Endothelial cell of umbilical vein (primary cell): ENCODE data around the gene RSPH3. TPM values are rescaled to one million over a fixed set of nuclear protein-coding genes. Genes with fewer than 3 reads are reported as not detected.
A peak's percentile ranks its signal among the peaks of the same experiment; 100 is the strongest.

ENCODE experiments used
- BruUV-seq: library from RNA; stranded (reverse); fragments of 400-500 nt; replicated peaks from 2 replicates; lab custom pipeline; 2021; lab: Mats Ljungman, UMichigan
- CTCF ChIA-PET: fragments of 300-600, 350-600 bp; sonication (Branson Sonifier 250); formaldehyde crosslinking; loops from one replicate; lab custom pipeline; 2021; ENCODE audit warnings: antibody characterized with exemption, inconsistent platforms; lab: Charles Lee
- POLR2A ChIA-PET: fragments of 300-600, 350-600 bp; sonication (Branson Sonifier 250); formaldehyde crosslinking; loops from one replicate; lab custom pipeline; 2021; ENCODE audit warnings: antibody characterized with exemption, inconsistent platforms; lab: Charles Lee
- DNase-seq: peaks from one replicate; pipeline ENCODE4 v3.0.0-alpha.2; 2011; ENCODE audit warnings: low read depth, low spot score
- FAIRE-seq: peaks from 2 replicates; lab custom pipeline; 2011; peaks lifted over from hg19 to GRCh38; lab: Jason Lieb, UNC
- H2AFZ ChIP-seq: 2 replicates; pipeline ENCODE4 v1.6.0; 2012; ENCODE audit warnings: low read depth, low read length, control low read depth, inconsistent platforms
- H3K27ac ChIP-seq: 2 replicates; pipeline ENCODE4 v1.5.1; 2011; ENCODE audit warnings: low read depth, mild to moderate bottlenecking, control low read depth, low read length, moderate library complexity; ENCODE audit not compliant: insufficient read depth
- H3K27me3 ChIP-seq, 2 experiments: 2 replicates each; pipeline versions ENCODE4 v1.6.0 to v1.6.1; 2011; ENCODE audit warnings: low read length in 2 of 2, mixed read lengths in 1 of 2; ENCODE audit not compliant: control insufficient read depth in 2 of 2, insufficient read depth in 2 of 2
- H3K36me3 ChIP-seq, 2 experiments: 2 replicates in 1 of 2; 3 replicates in 1 of 2; pipeline ENCODE4 v1.5.1; 2011; ENCODE audit warnings: low read length in 2 of 2, mild to moderate bottlenecking in 1 of 2, moderate library complexity in 1 of 2; ENCODE audit not compliant: control insufficient read depth in 2 of 2, insufficient read depth in 2 of 2; ENCODE audit errors: extremely low read depth in 1 of 2
- H3K4me1 ChIP-seq: 3 replicates; pipeline ENCODE4 v1.5.1; 2011; ENCODE audit warnings: mild to moderate bottlenecking, low read length; ENCODE audit not compliant: control insufficient read depth, insufficient read depth; ENCODE audit errors: extremely low read depth
- H3K4me2 ChIP-seq: 2 replicates; pipeline ENCODE4 v1.6.1; 2011; ENCODE audit warnings: low read length, control low read depth, mixed read lengths; ENCODE audit not compliant: insufficient read depth
- H3K4me3 ChIP-seq, 3 experiments: fragments of 200-600 bp in 1 of 3; sonication (generic), shearing (Covaris generic) in 1 of 3; replicated peaks in 1 of 3; 2 replicates each; pipeline ENCODE4 v1.5.1; 2011 to 2016; ENCODE audit warnings: control low read depth in 3 of 3, low read length in 3 of 3, mild to moderate bottlenecking in 2 of 3, inconsistent platforms in 1 of 3, low read depth in 1 of 3, moderate library complexity in 1 of 3; ENCODE audit not compliant: insufficient read depth in 1 of 3
- H3K79me2 ChIP-seq: 2 replicates; pipeline ENCODE4 v1.6.0; 2012; ENCODE audit warnings: low read length, inconsistent platforms; ENCODE audit not compliant: control insufficient read depth, insufficient read depth
- H3K9ac ChIP-seq: replicated peaks from 2 replicates; pipeline ENCODE3; 2011; ENCODE audit warnings: low read length, control low read depth; ENCODE audit not compliant: insufficient read depth; ENCODE audit errors: extremely low read depth
- H3K9me1 ChIP-seq: replicated peaks from 3 replicates; pipeline ENCODE4 v1.6.0; 2011; ENCODE audit warnings: mild to moderate bottlenecking, low read length; ENCODE audit not compliant: control insufficient read depth, insufficient read depth; ENCODE audit errors: extremely low read depth
- H3K9me3 ChIP-seq: replicated peaks from 2 replicates; pipeline ENCODE4 v1.5.1; 2012; ENCODE audit warnings: low read length, inconsistent platforms; ENCODE audit not compliant: control insufficient read depth, insufficient read depth
- H4K20me1 ChIP-seq: replicated peaks from 2 replicates; pipeline ENCODE3; 2011; ENCODE audit warnings: mild to moderate bottlenecking, low read length; ENCODE audit not compliant: control insufficient read depth, insufficient read depth; ENCODE audit errors: extremely low read depth
- CTCF ChIP-seq, 2 donors: IDR thresholded peaks; 1 replicate in 1 of 2; 2 replicates in 1 of 2; pipeline ENCODE4 v1.5.1; 2011; ENCODE audit warnings: low read length in 2 of 2, mild to moderate bottlenecking in 2 of 2, moderate library complexity in 2 of 2, control low read depth in 1 of 2, inconsistent platforms in 1 of 2, low read depth in 1 of 2; ENCODE audit not compliant: insufficient read depth in 1 of 2; ENCODE audit errors: extremely low read depth in 1 of 2
- EZH2 ChIP-seq: IDR thresholded peaks from 2 replicates; pipeline ENCODE4 v1.6.1; 2012; ENCODE audit warnings: borderline replicate concordance, low read depth, mild to moderate bottlenecking, moderate library complexity, low read length, inconsistent platforms; ENCODE audit not compliant: severe bottlenecking
- FOS ChIP-seq: IDR thresholded peaks from 2 replicates; pipeline ENCODE4 v1.6.1; 2011; ENCODE audit warnings: mild to moderate bottlenecking, low read length, moderate library complexity, borderline replicate concordance; ENCODE audit not compliant: insufficient read depth
- GATA2 ChIP-seq: IDR thresholded peaks from 2 replicates; pipeline ENCODE4 v1.7.0; 2011; ENCODE audit warnings: low read depth, mild to moderate bottlenecking, moderate library complexity, mixed read lengths, low read length; ENCODE audit not compliant: insufficient read length, insufficient read depth
- JUN ChIP-seq: IDR thresholded peaks from 2 replicates; pipeline ENCODE4 v1.6.1; 2011; ENCODE audit warnings: borderline replicate concordance, low read depth; ENCODE audit not compliant: insufficient read length, insufficient read depth
- MAX ChIP-seq: IDR thresholded peaks from 2 replicates; pipeline ENCODE4 v1.6.1; 2011; ENCODE audit not compliant: insufficient read depth, insufficient read length
- MYC ChIP-seq: IDR thresholded peaks from one replicate; pipeline ENCODE4 v1.6.1; 2011; ENCODE audit warnings: mild to moderate bottlenecking, low read depth, low read length
- POLR2A ChIP-seq: IDR thresholded peaks from 2 replicates; pipeline ENCODE4 v1.6.1; 2012; ENCODE audit warnings: low read depth, mild to moderate bottlenecking, control low read depth, low read length
- POLR2AphosphoS5 ChIP-seq: IDR thresholded peaks from 2 replicates; pipeline ENCODE4 v1.6.1; 2012; ENCODE audit warnings: low read depth, mild to moderate bottlenecking, control low read depth, low read length, moderate library complexity; ENCODE audit not compliant: insufficient read depth
- dilution Hi-C: fragments of 300-500 bp; cut with MboI; formaldehyde crosslinking; loops from one replicate; pipeline ENCODE4 v1.15.0; 2019; ENCODE audit warnings: low sequenced_read_pairs; ENCODE audit not compliant: extremely low pct_ligation_motif_present
- intact Hi-C: fragments of 100-400 bp; cut with micrococcal nuclease; formaldehyde crosslinking; loops from one replicate; pipeline ENCODE4 v1.10.0; 2022
- polyA plus RNA-seq, 4 experiments: library from polyadenylated mRNA; depleted of rRNA in 3 of 4; stranded (reverse) in 3 of 4; unstranded in 1 of 4; fragments of >200 nt; gene quantifications; 2 replicates each; pipeline versions ENCODE4 v1.2.1 to v1.2.3, GENCODE V29; 2011 to 2012; ENCODE audit warnings: missing spikeins in 1 of 4
- total RNA-seq: library from RNA; stranded (reverse); gene quantifications from 2 replicates; pipeline ENCODE4 v1.2.3, GENCODE V29; 2021

Gene RSPH3
- total and polyA plus RNA-seq, 2 donors (not counting 3 experiments of a cell fraction or from before 2014, with no cell fraction given), result 0.66 to 3.3 TPM

- Histone ChIP-seq H3K79me2 (no peaks in the 10 kb centered on the region), H3K4me1 (peaks cover 11% of the 10 kb centered on the region), H3K27me3 (no peaks in the 10 kb centered on the region), H3K4me2 (no peak overlapping the region), H4K20me1 (no peaks in the 10 kb centered on the region), H3K9ac (no peak overlapping the region), H3K4me3 (no peak overlapping the region), H3K36me3 (no peaks in the 10 kb centered on the region), H3K27ac (no peak overlapping the region), H3K9me3 (no peaks in the 10 kb centered on the region), H3K9me1 (no peaks in the 10 kb centered on the region), H2AFZ (peak overlapping the region; percentile 34)
- dilution Hi-C loops (no loop called here), intact Hi-C loops (no loop called here)
- no peak for FAIRE-seq
- no TSS peak for BruUV-seq
- DNase-seq, result no peak
- ChIA-PET POLR2A (no interaction called here), CTCF (interaction anchor here (1.3 kb wide), 1 partner anchor 132 kb away, joined by 4 read pairs; no protein-coding TSS in a partner anchor)
- TF ChIP-seq POLR2AphosphoS5, result no peak
- TF ChIP-seq GATA2, result no peak
- TF ChIP-seq FOS, result no peak
- no peak for TF ChIP-seq MYC
- TF ChIP-seq EZH2, result no peak
- TF ChIP-seq POLR2A, result no peak
- no peak for TF ChIP-seq MAX
- no peak for TF ChIP-seq JUN
- TF ChIP-seq CTCF (IDR thresholded peaks at IDR 0.05; ENCODE audit: extremely low read depth in 1 of 2, insufficient read depth in 1 of 2, low read depth in 1 of 2, low read length in 2 of 2), result no peak
These were observed 2.6 kb upstream of the RSPH3 start for GRCh38 chr6:159002432-159003155.
